Measurements from ENCODE around the gene PHF23.

PHF23 gene

GRCh38 chr17:7239091-7240027 is at the start of gene PHF23:
Gene PHF23, minus strand, starts transcription at chr17:7239457. Its CDS starts 178 bp downstream, at chr17:7239279.
- peak; percentile 100 for DNase-seq

- DNase-seq, result no peak
Measured at GRCh38 chr17:7285679-7286078, 46.4 kb upstream of the PHF23 start.

GRCh38 chr17:7284911-7285310 is 45.7 kb upstream of the PHF23 start:
- no peak for DNase-seq

- no peak for DNase-seq
Measured at GRCh38 chr17:7283471-7284216, 44.4 kb upstream of the PHF23 start.

GRCh38 chr17:7282752-7283321 is 43.6 kb upstream of the PHF23 start:
- DNase-seq, result no peak

DNA sequence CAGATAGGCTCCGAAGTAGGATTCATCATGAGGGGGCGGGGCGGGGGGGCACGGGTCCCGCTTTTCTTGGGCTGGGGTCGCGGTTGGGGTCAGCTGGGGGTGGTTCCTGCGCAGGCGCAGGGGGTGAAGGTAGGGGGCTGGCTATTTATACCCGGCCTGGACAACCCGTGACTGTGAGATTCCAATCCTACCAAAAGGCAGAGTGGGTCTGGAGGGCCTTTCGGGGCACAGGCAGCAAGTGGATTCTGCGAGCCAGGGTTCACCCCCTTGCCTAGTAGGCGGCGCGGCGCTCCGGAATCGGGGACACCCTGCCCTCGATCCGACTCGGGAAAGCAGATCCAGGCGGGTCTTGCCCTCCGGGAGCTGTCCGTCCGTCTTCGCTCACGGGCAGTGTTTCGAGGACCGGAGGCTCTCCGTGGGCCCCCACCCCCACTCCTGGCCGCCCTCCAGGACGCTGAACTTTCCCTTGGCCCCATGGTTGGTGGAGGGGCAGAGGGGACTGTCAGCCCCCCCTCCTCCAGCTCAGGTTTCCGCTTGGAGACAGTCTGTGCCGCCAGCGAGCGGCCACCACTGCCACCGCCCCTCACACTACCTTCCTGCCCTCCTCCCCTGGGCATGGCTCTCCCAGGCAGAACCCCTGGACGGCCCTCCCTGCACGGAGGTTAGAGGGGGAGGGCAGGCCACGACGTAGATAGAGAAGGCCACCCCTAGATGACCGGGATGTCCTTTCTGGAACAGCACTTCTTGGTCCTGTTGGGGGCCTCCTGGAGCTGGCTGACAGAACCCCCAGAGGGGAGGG is 42.9 kb upstream of the PHF23 start:
- no peak for DNase-seq

GRCh38 chr17:7281074-7281952 is 42.1 kb upstream of the PHF23 start, which contains the start of gene SLC2A4:
Gene SLC2A4, plus strand, starts transcription at chr17:7281718. Its CDS starts 217 bp downstream, at chr17:7281935.
- peak; percentile 94 for DNase-seq

DNA sequence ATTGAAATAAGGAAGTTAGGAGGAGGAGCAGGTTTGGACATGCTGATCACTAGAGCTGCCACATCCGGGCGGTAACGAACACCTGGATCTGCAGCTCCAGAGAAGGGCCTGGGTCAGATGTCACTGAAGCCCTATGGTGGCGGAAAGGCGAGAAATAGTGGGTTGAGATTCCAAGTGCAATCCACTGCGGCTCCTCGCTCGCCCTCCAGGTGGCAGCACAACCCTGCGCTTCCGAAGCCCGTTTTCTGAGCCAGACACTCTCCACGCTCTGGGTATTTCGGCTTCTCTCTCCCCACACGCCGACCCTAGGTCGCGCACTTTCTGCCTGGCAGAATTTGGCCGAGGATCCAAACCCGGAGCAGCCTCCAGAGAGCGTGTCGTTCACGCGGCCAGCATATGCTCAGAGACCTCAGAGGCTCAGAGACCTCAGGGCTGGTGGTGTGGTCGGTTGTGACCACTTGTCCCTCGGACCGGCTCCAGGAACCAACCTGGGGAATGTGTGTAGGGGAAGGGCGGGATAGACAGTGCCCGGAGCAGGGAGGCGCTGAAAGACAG is 41.3 kb upstream of the PHF23 start:
- peak; percentile 64 for DNase-seq

DNA sequence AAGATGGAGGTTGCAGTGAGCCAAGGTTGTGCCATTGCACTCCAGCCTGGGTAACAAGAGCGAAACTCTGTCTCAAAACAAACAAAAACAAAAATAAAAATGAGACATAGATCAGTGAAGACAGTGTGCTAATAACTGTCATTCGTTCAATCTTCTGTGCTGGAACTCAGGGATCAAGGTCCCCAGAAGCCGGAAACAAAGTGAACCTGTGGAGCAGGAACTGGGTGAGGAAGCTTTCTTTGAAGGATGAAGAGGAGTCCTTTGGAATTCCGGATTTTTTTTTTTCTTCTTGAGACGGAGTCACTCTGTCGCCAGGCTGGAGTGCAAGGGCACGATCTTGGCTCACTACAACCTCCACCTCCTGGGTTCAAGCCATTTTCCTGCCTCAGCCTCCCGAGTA is 40.2 kb upstream of the PHF23 start:
- no peak for DNase-seq

GRCh38 chr17:7266784-7267183 is 27.5 kb upstream of the PHF23 start:
- no peak for DNase-seq

DNA sequence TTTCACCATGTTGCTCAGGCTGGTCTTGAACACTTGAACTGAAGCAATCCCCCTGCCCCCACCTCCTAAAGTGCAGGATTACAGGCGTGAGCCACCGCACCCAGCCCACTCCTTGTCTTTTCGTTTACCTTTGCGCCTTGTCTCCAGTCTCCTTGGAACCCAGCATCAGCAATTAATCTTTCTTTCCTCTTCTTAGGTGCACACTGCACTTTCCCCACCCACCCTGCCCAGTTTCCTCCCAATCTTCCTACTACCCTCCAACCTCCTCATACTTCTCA is 24.5 kb upstream of the PHF23 start:
- no peak for DNase-seq

- DNase-seq, result no peak
Measured at GRCh38 chr17:7262935-7263800, 23.9 kb upstream of the PHF23 start.

- DNase-seq, result no peak
Measured at GRCh38 chr17:7262192-7262934, 23.1 kb upstream of the PHF23 start, which contains the start of gene CLDN7. Gene CLDN7, minus strand, starts transcription at chr17:7262478. Its CDS starts 435 bp downstream, at chr17:7262043.

DNA sequence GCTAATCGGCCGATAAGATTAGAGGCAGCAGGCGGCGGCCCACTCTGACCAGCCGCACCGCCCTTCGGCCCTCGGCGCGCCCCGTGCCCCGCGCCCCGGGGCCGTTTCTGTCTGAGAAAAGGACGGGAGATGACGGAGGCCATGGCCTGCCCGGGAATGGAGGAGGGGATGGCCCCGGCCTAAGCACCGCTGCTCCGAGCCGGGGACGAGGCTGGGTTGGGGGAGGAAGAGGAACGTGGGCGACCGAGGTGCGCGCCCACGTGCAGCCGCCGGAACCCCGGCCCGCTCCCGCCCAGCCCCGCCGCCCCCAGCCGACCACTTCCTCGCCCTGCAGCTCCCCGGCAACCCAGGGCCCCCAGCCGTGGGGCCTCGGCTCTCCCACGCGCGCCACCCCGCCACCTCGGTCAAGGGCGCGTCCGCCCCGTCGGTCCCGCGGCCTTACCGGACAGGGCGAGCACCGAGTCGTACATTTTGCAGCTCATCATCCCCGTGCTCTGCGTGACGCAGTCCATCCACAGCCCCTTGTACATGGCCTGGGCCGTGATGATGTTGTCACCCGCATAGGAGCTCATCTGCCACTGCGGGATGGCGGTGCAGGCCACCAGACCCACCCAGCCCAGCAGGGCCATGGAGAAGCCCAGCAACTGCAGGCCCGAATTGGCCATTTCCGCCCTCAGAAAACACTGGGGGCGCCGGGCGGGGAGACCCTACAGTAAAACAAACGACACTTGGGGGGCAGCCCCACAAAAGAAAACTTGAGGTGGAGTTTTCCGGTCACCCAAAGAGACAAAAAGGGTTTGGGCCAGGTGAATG is 22.3 kb upstream of the PHF23 start:
- DNase-seq, result no peak

- no peak for DNase-seq
Measured at GRCh38 chr17:7260651-7261378, 21.6 kb upstream of the PHF23 start.

- DNase-seq, result no peak
Measured at GRCh38 chr17:7260151-7260550, 20.9 kb upstream of the PHF23 start.

GRCh38 chr17:7259555-7259889 is 20.3 kb upstream of the PHF23 start:
- DNase-seq, result no peak
